Measurements from ENCODE around the gene TMEM132E.

The TMEM132E gene

GRCh38 chr17:34654881-34655276 is 75.5 kb downstream of the TMEM132E start:
- TF ChIP-seq, protein P1, sequence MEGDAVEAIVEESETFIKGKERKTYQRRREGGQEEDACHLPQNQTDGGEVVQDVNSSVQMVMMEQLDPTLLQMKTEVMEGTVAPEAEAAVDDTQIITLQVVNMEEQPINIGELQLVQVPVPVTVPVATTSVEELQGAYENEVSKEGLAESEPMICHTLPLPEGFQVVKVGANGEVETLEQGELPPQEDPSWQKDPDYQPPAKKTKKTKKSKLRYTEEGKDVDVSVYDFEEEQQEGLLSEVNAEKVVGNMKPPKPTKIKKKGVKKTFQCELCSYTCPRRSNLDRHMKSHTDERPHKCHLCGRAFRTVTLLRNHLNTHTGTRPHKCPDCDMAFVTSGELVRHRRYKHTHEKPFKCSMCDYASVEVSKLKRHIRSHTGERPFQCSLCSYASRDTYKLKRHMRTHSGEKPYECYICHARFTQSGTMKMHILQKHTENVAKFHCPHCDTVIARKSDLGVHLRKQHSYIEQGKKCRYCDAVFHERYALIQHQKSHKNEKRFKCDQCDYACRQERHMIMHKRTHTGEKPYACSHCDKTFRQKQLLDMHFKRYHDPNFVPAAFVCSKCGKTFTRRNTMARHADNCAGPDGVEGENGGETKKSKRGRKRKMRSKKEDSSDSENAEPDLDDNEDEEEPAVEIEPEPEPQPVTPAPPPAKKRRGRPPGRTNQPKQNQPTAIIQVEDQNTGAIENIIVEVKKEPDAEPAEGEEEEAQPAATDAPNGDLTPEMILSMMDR (IDR thresholded peaks at IDR 0.05) = no peak
- no peak for TF ChIP-seq ZFX (IDR thresholded peaks at IDR 0.05; ENCODE audit: borderline replicate concordance)
- H3K27ac ChIP-seq = no peak overlapping the region

DNA sequence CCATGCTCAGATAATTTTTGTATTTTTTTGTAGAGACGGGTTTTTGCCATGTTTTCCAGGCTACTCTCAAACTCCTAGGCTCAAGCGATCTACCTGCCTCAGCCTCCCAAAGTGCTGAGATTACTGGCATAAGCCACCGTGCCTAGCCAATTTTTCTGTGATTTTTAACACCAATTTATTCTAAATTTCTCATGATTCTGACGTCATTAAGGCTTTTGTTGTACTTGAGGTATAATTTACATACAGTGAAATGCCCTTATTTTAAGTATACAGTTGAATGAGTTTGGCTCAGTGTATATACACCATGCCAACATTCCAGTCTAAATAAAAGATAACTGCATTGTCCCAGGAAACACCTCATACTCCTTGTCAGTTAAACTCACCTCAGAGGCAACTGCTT is 77.4 kb downstream of the TMEM132E start:
- no peak overlapping the region for H3K27ac ChIP-seq
- no peak for TF ChIP-seq ZFX (IDR thresholded peaks at IDR 0.05; ENCODE audit: borderline replicate concordance)
- TF ChIP-seq, protein P1 (IDR thresholded peaks at IDR 0.05) = no peak

DNA sequence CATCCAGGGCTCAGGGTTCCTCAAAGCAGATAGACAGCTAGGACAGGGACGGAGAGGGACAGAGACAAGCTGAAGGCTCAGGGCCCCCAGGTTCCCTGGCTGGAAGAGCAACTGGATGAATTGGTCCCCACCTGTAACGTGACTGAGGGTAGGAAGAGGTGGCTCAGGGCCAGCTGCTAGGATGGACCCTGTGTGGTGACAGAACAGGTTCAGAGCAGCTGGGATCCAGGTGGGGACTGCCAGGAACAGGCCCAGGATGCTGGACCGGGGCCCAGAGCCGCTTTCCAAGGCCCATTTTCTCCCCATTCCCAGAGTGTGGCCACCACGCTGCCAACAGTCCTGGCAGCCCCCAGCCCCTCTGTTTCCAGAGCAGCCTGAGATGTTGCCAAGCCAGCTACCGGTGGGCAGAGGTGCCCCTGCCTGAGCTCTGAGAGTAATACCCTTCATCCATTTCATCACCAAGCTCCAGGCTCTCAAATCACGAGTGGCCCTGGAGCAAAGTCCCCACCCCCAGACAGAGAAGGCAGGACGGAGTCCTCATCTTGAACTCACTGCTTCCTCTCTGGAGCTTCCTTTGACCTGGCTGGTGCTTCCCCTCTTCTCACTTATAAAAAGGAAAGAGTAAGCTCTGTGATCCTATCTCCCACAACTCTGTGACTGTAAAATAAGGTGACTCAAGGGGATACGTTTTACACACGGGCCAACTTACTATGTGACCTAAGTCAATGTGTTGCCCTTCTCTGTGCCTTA is 79.6 kb downstream of the TMEM132E start:
- H3K27ac ChIP-seq = no peak overlapping the region
- TF ChIP-seq, protein P1 (IDR thresholded peaks at IDR 0.05) = no peak
- no peak for TF ChIP-seq ZFX (IDR thresholded peaks at IDR 0.05; ENCODE audit: borderline replicate concordance)

- no peak for TF ChIP-seq ZFX (IDR thresholded peaks at IDR 0.05; ENCODE audit: borderline replicate concordance)
- TF ChIP-seq, protein P1 (IDR thresholded peaks at IDR 0.05) = no peak
- no peak overlapping the region for H3K27ac ChIP-seq
These were observed 84.3 kb downstream of the TMEM132E start for GRCh38 chr17:34663714-34664113.

- no peak for TF ChIP-seq ZFX (IDR thresholded peaks at IDR 0.05; ENCODE audit: borderline replicate concordance)
- TF ChIP-seq, protein P1 (IDR thresholded peaks at IDR 0.05) = no peak
- no peak overlapping the region for H3K27ac ChIP-seq
These were observed 85.9 kb downstream of the TMEM132E start for GRCh38 chr17:34665150-34665806.

DNA sequence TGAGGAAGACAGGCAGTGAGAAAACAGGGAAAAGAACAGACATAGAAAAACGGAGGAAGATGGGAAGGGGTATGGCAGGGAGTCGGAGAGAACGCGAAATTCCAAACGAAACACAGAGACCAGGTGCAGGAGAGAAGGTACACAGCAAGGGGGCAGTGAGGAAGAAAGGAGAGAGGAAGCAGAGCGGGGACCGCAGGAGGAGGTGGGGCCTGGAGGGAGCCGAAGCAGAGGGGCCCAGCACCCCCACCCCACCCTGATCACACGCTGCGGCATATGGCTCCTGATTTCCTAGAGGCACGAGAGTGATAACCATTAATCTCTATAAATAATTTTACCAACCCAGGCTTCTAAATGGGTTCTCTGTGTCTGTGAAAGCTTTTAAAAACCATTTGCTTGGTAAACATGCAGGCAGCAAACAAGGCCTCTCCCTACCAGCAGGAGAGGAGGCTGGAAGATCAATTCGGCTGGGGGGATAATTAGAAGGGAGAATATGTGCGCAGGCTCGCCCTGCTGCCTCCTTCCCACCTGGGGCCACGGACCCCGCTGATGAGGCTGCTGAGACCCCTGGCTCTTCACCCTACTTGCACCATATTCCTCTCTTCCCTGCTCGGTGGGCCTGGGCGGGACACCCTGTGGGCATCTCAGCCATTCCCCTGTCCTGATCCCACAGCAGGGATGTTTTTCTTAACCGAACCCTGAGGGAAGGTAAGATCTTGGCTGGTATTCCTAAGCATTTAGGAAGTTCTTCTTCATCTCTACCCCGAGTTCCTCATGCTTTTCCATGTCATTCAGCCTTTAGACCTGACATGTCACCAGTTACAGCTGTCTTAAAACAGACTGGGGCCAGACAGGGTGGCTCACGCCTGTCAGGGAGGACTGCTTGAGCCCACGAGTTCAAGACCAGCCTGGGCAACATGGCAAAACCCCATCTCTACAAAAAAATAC is 86.7 kb downstream of the TMEM132E start:
- H3K27ac ChIP-seq = no peak overlapping the region
- no peak for TF ChIP-seq ZFX (IDR thresholded peaks at IDR 0.05; ENCODE audit: borderline replicate concordance)
- TF ChIP-seq, protein P1 (IDR thresholded peaks at IDR 0.05) = no peak

Data from 22Rv1 (cell line).